Activated T-helper 17 cell treated with anti-CD3 and anti-CD28 coated beads, Interleukin-2, amount 50 U/mL, for 72 hours (primary cell): ENCODE data around the gene GBX2. TPM values are rescaled to one million over a fixed set of nuclear protein-coding genes. Genes with fewer than 3 reads are reported as not detected.

Experiments used
- ATAC-seq: fragments of 150-1000 bp; cut with Tn5 transposase; replicated peaks from 2 replicates; pipeline ENCODE4 v1.10.0; 2021; ENCODE audit warnings: mild to moderate bottlenecking, moderate library complexity
- H3K27ac Mint-ChIP-seq: one replicate; pipeline ENCODE4 v1.8.0; 2022; ENCODE audit warnings: mixed read lengths
- H3K27me3 Mint-ChIP-seq: one replicate; pipeline ENCODE4 v1.8.0; 2022; ENCODE audit warnings: mixed read lengths
- H3K36me3 Mint-ChIP-seq: one replicate; pipeline ENCODE4 v1.8.0; 2022; ENCODE audit warnings: low read depth, mild to moderate bottlenecking, mixed read lengths
- H3K4me1 Mint-ChIP-seq: one replicate; pipeline ENCODE4 v1.8.0; 2022; ENCODE audit warnings: mixed read lengths
- H3K4me3 Mint-ChIP-seq: one replicate; pipeline ENCODE4 v1.8.0; 2022; ENCODE audit warnings: mild to moderate bottlenecking, mixed read lengths
- H3K9me3 Mint-ChIP-seq: one replicate; pipeline ENCODE4 v1.8.0; 2022; ENCODE audit warnings: mixed read lengths
- total RNA-seq, 2 donors: library from RNA; stranded (reverse); gene quantifications; one replicate each; pipeline ENCODE4 v1.2.3, GENCODE V29; 2022

The GBX2 gene
- total RNA-seq, 2 donors from 2014 or later, result not detected

GRCh38 chr2:236176951-236177350, 8.8 kb upstream of the GBX2 start:
- ATAC-seq, result no peak
- H3K4me1 Mint-ChIP-seq, result no peaks in the 10 kb centered on the region
- H3K9me3 Mint-ChIP-seq, result no peaks in the 10 kb centered on the region
- H3K4me3 Mint-ChIP-seq, result no peak overlapping the region
- H3K36me3 Mint-ChIP-seq, result no peaks in the 10 kb centered on the region
- no peak overlapping the region for H3K27ac Mint-ChIP-seq
- H3K27me3 Mint-ChIP-seq, result peaks cover 49% of the 10 kb centered on the region

- H3K4me3 Mint-ChIP-seq, result no peak overlapping the region
- peaks cover 51% of the 10 kb centered on the region for H3K27me3 Mint-ChIP-seq
- H3K36me3 Mint-ChIP-seq, result no peaks in the 10 kb centered on the region
- no peaks in the 10 kb centered on the region for H3K9me3 Mint-ChIP-seq
- H3K27ac Mint-ChIP-seq, result no peak overlapping the region
- ATAC-seq, result peak; percentile 32
- no peaks in the 10 kb centered on the region for H3K4me1 Mint-ChIP-seq
Measured at GRCh38 chr2:236176417-236176816, 8.2 kb upstream of the GBX2 start.

- no peak overlapping the region for H3K27ac Mint-ChIP-seq
- no peaks in the 10 kb centered on the region for H3K9me3 Mint-ChIP-seq
- peaks cover 50% of the 10 kb centered on the region for H3K27me3 Mint-ChIP-seq
- peak; percentile 24 for ATAC-seq
- no peaks in the 10 kb centered on the region for H3K36me3 Mint-ChIP-seq
- H3K4me1 Mint-ChIP-seq, result no peaks in the 10 kb centered on the region
- H3K4me3 Mint-ChIP-seq, result no peak overlapping the region
Measured at GRCh38 chr2:236175548-236176150, 7.5 kb upstream of the GBX2 start.

- ATAC-seq, result no peak
- Mint-ChIP-seq H3K27me3 (peaks cover 58% of the 10 kb centered on the region), H3K36me3 (no peaks in the 10 kb centered on the region), H3K4me1 (no peaks in the 10 kb centered on the region), H3K9me3 (no peaks in the 10 kb centered on the region), H3K4me3 (no peak overlapping the region), H3K27ac (no peak overlapping the region)
Measured at GRCh38 chr2:236173729-236174607, 5.8 kb upstream of the GBX2 start.

- H3K27ac Mint-ChIP-seq, result no peak overlapping the region
Measured at GRCh38 chr2:236173036-236173728, 5.0 kb upstream of the GBX2 start.

GRCh38 chr2:236172255-236173035, 4.3 kb upstream of the GBX2 start:
- no peaks in the 10 kb centered on the region for H3K36me3 Mint-ChIP-seq
- no peak overlapping the region for H3K4me3 Mint-ChIP-seq
- no peak for ATAC-seq
- H3K9me3 Mint-ChIP-seq, result no peaks in the 10 kb centered on the region
- H3K4me1 Mint-ChIP-seq, result no peaks in the 10 kb centered on the region
- no peak overlapping the region for H3K27ac Mint-ChIP-seq
- peaks cover 57% of the 10 kb centered on the region for H3K27me3 Mint-ChIP-seq

More at GRCh38 chr2:236173036-236173728, 5.0 kb upstream of the GBX2 start:
- no peak for ATAC-seq
- Mint-ChIP-seq H3K9me3 (no peaks in the 10 kb centered on the region), H3K27me3 (peaks cover 57% of the 10 kb centered on the region), H3K4me3 (no peak overlapping the region), H3K4me1 (no peaks in the 10 kb centered on the region), H3K36me3 (no peaks in the 10 kb centered on the region)

- H3K9me3 Mint-ChIP-seq, result no peaks in the 10 kb centered on the region
Measured at GRCh38 chr2:236171680-236172254, 3.6 kb upstream of the GBX2 start.

GRCh38 chr2:236171181-236171679, 3.0 kb upstream of the GBX2 start:
- H3K27ac Mint-ChIP-seq, result no peak overlapping the region
- H3K27me3 Mint-ChIP-seq, result peaks cover 60% of the 10 kb centered on the region
- no peak for ATAC-seq
- no peaks in the 10 kb centered on the region for H3K36me3 Mint-ChIP-seq
- no peaks in the 10 kb centered on the region for H3K4me1 Mint-ChIP-seq
- no peaks in the 10 kb centered on the region for H3K9me3 Mint-ChIP-seq
- no peak overlapping the region for H3K4me3 Mint-ChIP-seq

More at GRCh38 chr2:236171680-236172254, 3.6 kb upstream of the GBX2 start:
- Mint-ChIP-seq H3K36me3 (no peaks in the 10 kb centered on the region), H3K27ac (no peak overlapping the region), H3K4me3 (no peak overlapping the region), H3K4me1 (no peaks in the 10 kb centered on the region), H3K27me3 (peaks cover 58% of the 10 kb centered on the region)
- no peak for ATAC-seq

GRCh38 chr2:236170590-236171165, 2.5 kb upstream of the GBX2 start:
- no peaks in the 10 kb centered on the region for H3K4me1 Mint-ChIP-seq
- no peaks in the 10 kb centered on the region for H3K9me3 Mint-ChIP-seq
- peaks cover 60% of the 10 kb centered on the region for H3K27me3 Mint-ChIP-seq
- no peak overlapping the region for H3K27ac Mint-ChIP-seq
- H3K36me3 Mint-ChIP-seq, result no peaks in the 10 kb centered on the region
- H3K4me3 Mint-ChIP-seq, result no peak overlapping the region
- no peak for ATAC-seq

- no peaks in the 10 kb centered on the region for H3K4me1 Mint-ChIP-seq
- no peaks in the 10 kb centered on the region for H3K36me3 Mint-ChIP-seq
- peaks cover 61% of the 10 kb centered on the region for H3K27me3 Mint-ChIP-seq
- H3K4me3 Mint-ChIP-seq, result no peak overlapping the region
- no peak for ATAC-seq
- H3K9me3 Mint-ChIP-seq, result no peaks in the 10 kb centered on the region
- no peak overlapping the region for H3K27ac Mint-ChIP-seq
Measured at GRCh38 chr2:236169741-236170589, 1.8 kb upstream of the GBX2 start.

- no peak overlapping the region for H3K4me3 Mint-ChIP-seq
- ATAC-seq, result no peak
- no peak overlapping the region for H3K27ac Mint-ChIP-seq
- peaks cover 58% of the 10 kb centered on the region for H3K27me3 Mint-ChIP-seq
- H3K9me3 Mint-ChIP-seq, result no peaks in the 10 kb centered on the region
- no peaks in the 10 kb centered on the region for H3K36me3 Mint-ChIP-seq
- H3K4me1 Mint-ChIP-seq, result no peaks in the 10 kb centered on the region
Measured at GRCh38 chr2:236169151-236169721, 1.1 kb upstream of the GBX2 start.

- Mint-ChIP-seq H3K4me1 (no peaks in the 10 kb centered on the region), H3K36me3 (no peaks in the 10 kb centered on the region), H3K4me3 (no peak overlapping the region), H3K9me3 (no peaks in the 10 kb centered on the region), H3K27ac (no peak overlapping the region), H3K27me3 (peaks cover 55% of the 10 kb centered on the region)
- no peak for ATAC-seq
Measured at GRCh38 chr2:236167297-236168109, 683 bp downstream of the GBX2 start.
